Brain microvascular endothelial cell (primary cell): Measurements from ENCODE around the gene SAMD13.

Experiments
- DNase-seq: peaks from one replicate; pipeline ENCODE4 v3.0.0-alpha.2; 2020
- H3K27ac ChIP-seq: fragments of 250-450 bp; sonication (Bioruptor Pico); 2 replicates; pipeline ENCODE4 v1.5.1; 2020; ENCODE audit warnings: mild to moderate bottlenecking, moderate library complexity
- H3K27me3 ChIP-seq: fragments of 250-450 bp; sonication (Bioruptor Pico); replicated peaks from 2 replicates; pipeline ENCODE4 v1.5.1; 2020; ENCODE audit warnings: mild to moderate bottlenecking
- H3K36me3 ChIP-seq: fragments of 250-450 bp; sonication (Bioruptor Pico); replicated peaks from 2 replicates; pipeline ENCODE4 v1.5.1; 2020; ENCODE audit warnings: mild to moderate bottlenecking
- H3K4me3 ChIP-seq: 2 replicates; pipeline ENCODE4 v1.5.1; 2011; ENCODE audit warnings: low read depth, mild to moderate bottlenecking, control low read depth, low read length, moderate library complexity
- CTCF ChIP-seq: IDR thresholded peaks from 2 replicates; pipeline ENCODE4 v1.5.1; 2011; ENCODE audit warnings: low read depth, mild to moderate bottlenecking, moderate library complexity, low read length, control low read depth, inconsistent platforms; ENCODE audit errors: missing control alignments
- in situ Hi-C: cut with HindIII; loops from 2 replicates; pipeline ENCODE4 v1.10.0; 2017; ENCODE audit warnings: low sequenced_read_pairs, low pct_ligation_motif_present

Gene SAMD13

GRCh38 chr1:84330125-84330984, 28.8 kb downstream of the SAMD13 start:
- Histone ChIP-seq H3K4me3 (no peak overlapping the region), H3K36me3 (no peaks in the 10 kb centered on the region), H3K27ac (no peak overlapping the region), H3K27me3 (no peaks in the 10 kb centered on the region)
- DNase-seq, result no peak
- in situ Hi-C loops, result no loop called here
- no peak for TF ChIP-seq CTCF

- Histone ChIP-seq H3K36me3 (no peaks in the 10 kb centered on the region), H3K27me3 (no peaks in the 10 kb centered on the region), H3K4me3 (no peak overlapping the region), H3K27ac (peak overlapping the region; percentile 21)
- peak; percentile 29 for DNase-seq
- in situ Hi-C loops, result no loop called here
- no peak for TF ChIP-seq CTCF
Measured at GRCh38 chr1:84339503-84339902, 38.0 kb downstream of the SAMD13 start.

GRCh38 chr1:84344286-84344685, 42.8 kb downstream of the SAMD13 start:
- H3K36me3 ChIP-seq, result no peaks in the 10 kb centered on the region
- H3K4me3 ChIP-seq, result no peak overlapping the region
- H3K27ac ChIP-seq, result no peak overlapping the region
- H3K27me3 ChIP-seq, result no peaks in the 10 kb centered on the region
- peak; percentile 76 for DNase-seq
- in situ Hi-C loops, result no loop called here
- TF ChIP-seq CTCF, result no peak

- H3K27ac ChIP-seq, result no peak overlapping the region
- no peak for TF ChIP-seq CTCF
- no peaks in the 10 kb centered on the region for H3K36me3 ChIP-seq
- H3K27me3 ChIP-seq, result no peaks in the 10 kb centered on the region
- in situ Hi-C loops, result no loop called here
- no peak overlapping the region for H3K4me3 ChIP-seq
- no peak for DNase-seq
Measured at GRCh38 chr1:84345220-84345619, 43.7 kb downstream of the SAMD13 start.

- in situ Hi-C loops, result no loop called here
Measured at GRCh38 chr1:84347271-84347931, 45.9 kb downstream of the SAMD13 start.

More at GRCh38 chr1:84347271-84347931, 45.9 kb downstream of the SAMD13 start:
- DNase-seq, result no peak
- no peak overlapping the region for H3K4me3 ChIP-seq
- H3K27me3 ChIP-seq, result no peaks in the 10 kb centered on the region
- no peaks in the 10 kb centered on the region for H3K36me3 ChIP-seq
- no peak for TF ChIP-seq CTCF
- no peak overlapping the region for H3K27ac ChIP-seq
